Peyer's patch (tissue), 4 donors: Measurements from ENCODE around the gene USP40.

Experiments
- CTCF ChIP-seq, 6 experiments: fragments of 450-650 bp in 4 of 6; fragments of 200-600 bp in 2 of 6; sonication (generic) in 1 of 6; IDR thresholded peaks; one replicate each; pipeline ENCODE4 v1.5.1; 2017 to 2019; ENCODE audit warnings: antibody characterized with exemption in 6 of 6, mild to moderate bottlenecking in 3 of 6, moderate library complexity in 1 of 6
- POLR2A ChIP-seq, 2 donors: fragments of 450-650 bp; IDR thresholded peaks; one replicate each; pipeline ENCODE4 v1.5.1; 2017; ENCODE audit warnings: antibody characterized with exemption in 2 of 2, mild to moderate bottlenecking in 2 of 2, moderate library complexity in 2 of 2

- no peak for TF ChIP-seq POLR2A (IDR thresholded peaks at IDR 0.05)
- no peak for TF ChIP-seq CTCF (IDR thresholded peaks at IDR 0.05)
Measured at GRCh38 chr2:233445152-233445830, 121.3 kb downstream of the USP40 start.
